Activated CD4-positive, alpha-beta T cell treated with anti-CD3 and anti-CD28 coated beads for 36 hours (primary cell): ENCODE measurements around the gene CLMP. TPM values are rescaled to one million over a fixed set of nuclear protein-coding genes. Genes with fewer than 3 reads are reported as not detected.
A peak's percentile ranks its signal among the peaks of the same experiment; 100 is the strongest.

Source experiments
- ATAC-seq: fragments of 200-7000 bp; cut with Tn5 transposase; one replicate; pipeline ENCODE4 v1.10.0; 2021; ENCODE audit warnings: mild to moderate bottlenecking, moderate library complexity
- CTCF ChIA-PET: fragments of 350-600 bp; sonication (Branson Sonifier 250); formaldehyde crosslinking; loops from one replicate; lab custom pipeline; 2021; ENCODE audit warnings: antibody characterized with exemption; lab: Charles Lee
- POLR2A ChIA-PET: fragments of 350-600 bp; sonication (Branson Sonifier 250); formaldehyde crosslinking; loops from one replicate; lab custom pipeline; 2021; ENCODE audit warnings: antibody characterized with exemption, inconsistent platforms; lab: Charles Lee
- DNase-seq: peaks from one replicate; pipeline ENCODE4 v3.0.0-alpha.2; 2020
- H3K27ac Mint-ChIP-seq: one replicate; pipeline ENCODE4 v1.8.0; 2021; ENCODE audit warnings: mixed read lengths
- H3K27me3 Mint-ChIP-seq: one replicate; pipeline ENCODE4 v1.8.0; 2021; ENCODE audit warnings: mixed read lengths
- H3K36me3 Mint-ChIP-seq: one replicate; pipeline ENCODE4 v1.8.0; 2021; ENCODE audit warnings: low read depth, mixed read lengths
- H3K4me1 Mint-ChIP-seq: one replicate; pipeline ENCODE4 v1.8.0; 2021; ENCODE audit warnings: mixed read lengths
- H3K4me3 Mint-ChIP-seq: one replicate; pipeline ENCODE4 v1.8.0; 2021; ENCODE audit warnings: mild to moderate bottlenecking, moderate library complexity, mixed read lengths
- H3K9me3 Mint-ChIP-seq: one replicate; pipeline ENCODE4 v1.8.0; 2021; ENCODE audit warnings: low read depth, mixed read lengths
- intact Hi-C, 2 experiments: fragments of 100-400 bp; cut with DNase I in 1 of 2; cut with micrococcal nuclease in 1 of 2; formaldehyde crosslinking; loops; one replicate each; pipeline versions ENCODE4 v1.14.2 to v1.15.1; 2022 to 2024; cut with DNase I, micrococcal nuclease
- total RNA-seq, 2 experiments: library from RNA; stranded (reverse); gene quantifications; one replicate each; pipeline ENCODE4 v1.2.3, GENCODE V29; 2021

Gene CLMP
- total RNA-seq, result under 1 TPM; 0.05 to 0.09 TPM

GRCh38 chr11:123195188-123196059, at the start of gene CLMP:
CLMP (minus strand) TSS chr11:123195248; CDS start chr11:123194940, 308 bp downstream.
- peak; percentile 23 for ATAC-seq

DNA sequence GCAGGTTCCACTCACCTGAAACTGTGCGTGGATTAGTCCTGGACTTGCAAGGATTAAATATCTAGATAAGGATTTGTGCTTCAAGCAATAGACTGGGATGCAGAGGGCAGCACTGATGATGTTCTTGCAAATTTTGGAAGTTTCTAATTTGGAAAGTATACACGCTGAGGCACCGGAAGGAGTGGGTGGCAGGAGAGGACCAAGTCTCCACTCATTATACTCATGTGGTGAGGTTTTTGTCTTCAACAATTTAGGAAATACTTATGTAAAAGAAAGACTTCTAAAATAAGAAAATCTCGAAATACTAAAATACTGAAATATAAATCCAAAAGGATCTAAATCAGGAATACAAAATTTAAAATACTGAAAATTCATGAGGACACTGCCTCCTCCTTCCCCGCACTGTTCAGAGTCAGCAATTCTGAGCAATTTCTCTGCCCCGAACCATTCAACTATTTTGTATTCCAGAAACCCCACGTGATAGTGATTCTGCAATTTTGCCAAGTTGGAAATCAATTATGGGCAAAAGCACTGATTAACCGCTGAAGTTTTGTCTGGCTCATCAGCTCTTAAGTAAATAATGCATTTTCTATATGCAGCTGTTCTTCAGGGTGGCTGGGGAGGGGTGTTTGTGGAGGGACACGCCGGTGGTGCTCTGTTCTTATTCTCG, 47.0 kb upstream of the CLMP start:
- H3K4me3 Mint-ChIP-seq, result no peak overlapping the region
- no peaks in the 10 kb centered on the region for H3K36me3 Mint-ChIP-seq
- no peak overlapping the region for H3K27ac Mint-ChIP-seq
- H3K9me3 Mint-ChIP-seq, result no peaks in the 10 kb centered on the region
- H3K4me1 Mint-ChIP-seq, result peaks cover 2% of the 10 kb centered on the region
- no peaks in the 10 kb centered on the region for H3K27me3 Mint-ChIP-seq
- DNase-seq (no peak), ATAC-seq (no peak)
- ChIA-PET POLR2A (no interaction called here), CTCF (interaction anchor here (1.2 to 1.8 kb wide), 2 partner anchors 130 kb away, joined by 3 to 12 read pairs; no protein-coding TSS in a partner anchor)
- intact Hi-C loops, result no loop called here

More at GRCh38 chr11:123195188-123196059, at the start of gene CLMP:
- Mint-ChIP-seq H3K27ac (peak within 1 kb of the TSS; percentile 22), H3K27me3 (peaks cover 52% of the 10 kb centered on the region), H3K36me3 (no peaks in the 10 kb centered on the region), H3K9me3 (no peaks in the 10 kb centered on the region), H3K4me1 (peaks cover 25% of the 10 kb centered on the region), H3K4me3 (peak within 1 kb of the TSS; percentile 54)
- POLR2A ChIA-PET, result no interaction called here
- DNase-seq, result peak; percentile 35
- intact Hi-C loops, result no loop called here
- CTCF ChIA-PET, result interaction anchor here (1.4 kb wide), 1 partner anchor 52 kb away, joined by 6 read pairs; no protein-coding TSS in a partner anchor

DNA sequence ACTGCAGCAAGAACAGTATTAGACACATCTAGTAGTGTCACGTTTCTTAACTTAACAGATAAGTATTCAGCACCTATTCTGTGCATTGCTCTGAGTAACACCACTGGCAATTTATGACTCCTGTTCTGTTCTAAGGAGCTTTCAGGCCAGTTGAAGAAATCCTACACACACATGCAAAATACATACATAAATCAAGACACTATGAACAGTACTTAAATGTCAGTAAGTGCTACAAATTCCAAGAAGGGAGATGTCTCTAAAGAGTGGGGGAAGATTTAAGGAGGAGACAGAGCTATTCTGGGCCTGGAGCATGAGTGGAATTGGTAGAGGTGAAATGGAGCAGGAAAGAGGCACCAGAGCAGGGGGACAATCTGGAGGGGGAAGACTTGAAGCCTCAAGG, 46.2 kb upstream of the CLMP start:
- H3K4me3 Mint-ChIP-seq, result no peak overlapping the region
- ATAC-seq (no peak), DNase-seq (no peak)
- H3K4me1 Mint-ChIP-seq, result no peaks in the 10 kb centered on the region
- POLR2A ChIA-PET, result no interaction called here
- no peaks in the 10 kb centered on the region for H3K36me3 Mint-ChIP-seq
- H3K9me3 Mint-ChIP-seq, result no peaks in the 10 kb centered on the region
- CTCF ChIA-PET, result interaction anchor here (0.8 to 1.8 kb wide), 2 partner anchors 130 to 138 kb away, joined by 3 to 12 read pairs; no protein-coding TSS in a partner anchor
- no peak overlapping the region for H3K27ac Mint-ChIP-seq
- intact Hi-C loops, result no loop called here
- no peaks in the 10 kb centered on the region for H3K27me3 Mint-ChIP-seq

DNA sequence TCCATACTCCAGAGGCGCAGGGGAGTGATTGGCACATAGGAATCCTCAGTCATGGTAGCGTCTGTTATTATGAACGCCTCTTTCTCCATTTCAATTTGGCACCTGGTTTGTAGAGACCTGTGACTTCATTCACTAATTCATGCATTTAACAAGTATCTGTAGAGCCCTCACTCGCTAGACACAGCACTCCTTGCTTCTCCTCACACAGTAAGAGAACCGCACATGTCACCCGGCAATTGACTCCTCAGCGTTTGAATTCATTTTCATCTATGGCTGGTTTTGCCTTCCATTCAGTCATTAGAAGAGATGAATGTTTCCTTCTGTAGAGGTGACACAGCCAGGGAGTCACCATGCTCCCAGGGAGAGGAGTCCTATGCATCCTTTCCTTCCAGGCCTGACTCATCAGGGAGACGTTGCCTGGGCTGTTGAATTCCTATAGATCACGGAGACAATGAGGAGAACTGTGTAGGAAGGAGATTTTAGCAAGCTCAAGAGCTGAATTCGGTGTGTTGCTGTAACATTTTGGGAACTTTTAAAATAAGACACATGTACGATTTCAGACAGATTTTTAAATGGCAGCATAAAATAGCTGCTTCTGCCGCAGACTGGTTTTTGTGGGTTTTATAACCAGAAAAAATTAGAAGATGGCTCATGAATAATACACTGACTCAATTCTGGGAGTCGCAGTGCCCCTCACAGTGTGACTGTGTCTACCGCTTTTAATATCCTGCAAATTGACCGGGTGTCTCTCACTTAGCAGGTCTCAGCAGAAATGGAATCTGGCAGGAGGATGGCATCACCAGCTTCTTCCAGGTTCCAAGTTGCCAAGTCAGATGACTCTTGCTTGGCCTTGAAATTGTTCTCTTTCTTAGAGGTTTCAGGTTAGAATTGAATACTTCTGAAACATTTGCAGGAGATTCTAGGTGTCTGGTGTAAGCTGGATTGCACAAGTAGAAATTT, 44.4 kb upstream of the CLMP start:
- ATAC-seq (no peak), DNase-seq (no peak)
- Mint-ChIP-seq H3K4me3 (no peak overlapping the region), H3K36me3 (no peaks in the 10 kb centered on the region), H3K27ac (no peak overlapping the region), H3K4me1 (peaks cover 4% of the 10 kb centered on the region), H3K27me3 (no peaks in the 10 kb centered on the region), H3K9me3 (no peaks in the 10 kb centered on the region)
- ChIA-PET POLR2A (no interaction called here), CTCF (interaction anchor here (0.6 to 2.0 kb wide), 7 partner anchors 8 to 144 kb away, joined by 3 to 8 read pairs (median 5); no protein-coding TSS in a partner anchor)
- intact Hi-C loops, result no loop called here

GRCh38 chr11:123238297-123238696, 43.2 kb upstream of the CLMP start:
- H3K27ac Mint-ChIP-seq, result no peak overlapping the region
- peaks cover 11% of the 10 kb centered on the region for H3K4me1 Mint-ChIP-seq
- ChIA-PET POLR2A (no interaction called here), CTCF (interaction anchor here (0.5 to 2.0 kb wide), 6 partner anchors 9 to 238 kb away, joined by 3 to 8 read pairs (median 4); no protein-coding TSS in a partner anchor)
- ATAC-seq (no peak), DNase-seq (no peak)
- H3K36me3 Mint-ChIP-seq, result no peaks in the 10 kb centered on the region
- H3K4me3 Mint-ChIP-seq, result no peak overlapping the region
- intact Hi-C loops, result no loop called here
- H3K27me3 Mint-ChIP-seq, result no peaks in the 10 kb centered on the region
- no peaks in the 10 kb centered on the region for H3K9me3 Mint-ChIP-seq

GRCh38 chr11:123236879-123237278, 41.8 kb upstream of the CLMP start:
- Mint-ChIP-seq H3K9me3 (no peaks in the 10 kb centered on the region), H3K27ac (no peak overlapping the region), H3K4me1 (peaks cover 18% of the 10 kb centered on the region), H3K36me3 (no peaks in the 10 kb centered on the region), H3K27me3 (no peaks in the 10 kb centered on the region), H3K4me3 (no peak overlapping the region)
- ChIA-PET POLR2A (no interaction called here), CTCF (interaction anchor here (0.7 to 2.0 kb wide), 6 partner anchors 9 to 64 kb away, joined by 3 to 8 read pairs (median 4); no protein-coding TSS in a partner anchor)
- no peak for DNase-seq
- no peak for ATAC-seq
- intact Hi-C loops, result no loop called here

- ChIA-PET CTCF (interaction anchor here (0.6 to 1.6 kb wide), 8 partner anchors 10 to 483 kb away, joined by 3 to 9 read pairs (median 4); no protein-coding TSS in a partner anchor), POLR2A (no interaction called here)
- no peaks in the 10 kb centered on the region for H3K27me3 Mint-ChIP-seq
- no peak overlapping the region for H3K27ac Mint-ChIP-seq
- ATAC-seq (no peak), DNase-seq (no peak)
- no peaks in the 10 kb centered on the region for H3K9me3 Mint-ChIP-seq
- H3K4me1 Mint-ChIP-seq, result peaks cover 18% of the 10 kb centered on the region
- H3K36me3 Mint-ChIP-seq, result no peaks in the 10 kb centered on the region
- no peak overlapping the region for H3K4me3 Mint-ChIP-seq
- intact Hi-C loops, result no loop called here
These were observed 40.7 kb upstream of the CLMP start for GRCh38 chr11:123235656-123236261.

GRCh38 chr11:123235117-123235655, 40.1 kb upstream of the CLMP start:
- Mint-ChIP-seq H3K4me1 (peaks cover 18% of the 10 kb centered on the region), H3K27ac (no peak overlapping the region), H3K27me3 (no peaks in the 10 kb centered on the region), H3K4me3 (no peak overlapping the region), H3K36me3 (no peaks in the 10 kb centered on the region), H3K9me3 (no peaks in the 10 kb centered on the region)
- intact Hi-C loops, result no loop called here
- ATAC-seq, result no peak
- peak; percentile 74 for DNase-seq
- CTCF ChIA-PET, result interaction anchor here (0.7 to 1.6 kb wide), 9 partner anchors 11 to 482 kb away, joined by 3 to 9 read pairs (median 4); no protein-coding TSS in a partner anchor
- POLR2A ChIA-PET, result no interaction called here

GRCh38 chr11:123233975-123234334, 38.9 kb upstream of the CLMP start:
- Mint-ChIP-seq H3K36me3 (no peaks in the 10 kb centered on the region), H3K4me1 (peaks cover 18% of the 10 kb centered on the region), H3K9me3 (no peaks in the 10 kb centered on the region), H3K27ac (peak overlapping the region; percentile 59), H3K27me3 (no peaks in the 10 kb centered on the region), H3K4me3 (no peak overlapping the region)
- peak; percentile 33 for ATAC-seq
- CTCF ChIA-PET, result interaction anchor here (0.6 to 1.4 kb wide), 4 partner anchors 10 to 132 kb away, joined by 3 to 8 read pairs (median 4); no protein-coding TSS in a partner anchor
- DNase-seq, result no peak
- intact Hi-C loops, result loop anchor here in 1 of 2 experiments (5.0 kb wide), 1 partner anchor 67 kb away; no protein-coding TSS in a partner anchor
- POLR2A ChIA-PET, result no interaction called here
